ENCODE measurements around the gene AKR1C2. TPM values are rescaled to one million over a fixed set of nuclear protein-coding genes. Genes with fewer than 3 reads are reported as not detected.

Gene AKR1C2
- total and polyA plus RNA-seq, 11 donors: 9.3 to 33.7 (median 14.5) TPM

DNA sequence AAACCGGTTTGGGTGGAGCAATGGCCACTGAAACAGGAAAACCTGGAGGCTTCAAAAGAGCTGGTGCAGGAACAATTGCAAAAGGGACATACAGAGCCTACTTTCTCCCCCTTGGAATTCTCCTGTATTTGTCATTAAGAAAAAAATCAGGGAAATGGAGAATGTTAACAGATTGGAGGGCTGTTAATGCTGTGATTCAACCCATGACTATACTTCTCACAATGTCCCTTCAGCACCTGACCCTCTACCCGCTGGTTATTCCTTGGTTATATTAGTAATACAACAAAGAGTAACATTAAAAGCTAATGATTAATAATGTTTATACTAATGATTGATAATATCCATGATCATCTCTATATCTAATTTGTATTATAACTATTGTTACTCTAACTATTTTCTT, 34.4 kb upstream of the AKR1C2 start:
- 66 to 75% (median 70%) methylated on average over 2 of the region's 2 CpGs for WGBS, 4 donors
- no peak for ATAC-seq
- TF ChIP-seq, protein P1, sequence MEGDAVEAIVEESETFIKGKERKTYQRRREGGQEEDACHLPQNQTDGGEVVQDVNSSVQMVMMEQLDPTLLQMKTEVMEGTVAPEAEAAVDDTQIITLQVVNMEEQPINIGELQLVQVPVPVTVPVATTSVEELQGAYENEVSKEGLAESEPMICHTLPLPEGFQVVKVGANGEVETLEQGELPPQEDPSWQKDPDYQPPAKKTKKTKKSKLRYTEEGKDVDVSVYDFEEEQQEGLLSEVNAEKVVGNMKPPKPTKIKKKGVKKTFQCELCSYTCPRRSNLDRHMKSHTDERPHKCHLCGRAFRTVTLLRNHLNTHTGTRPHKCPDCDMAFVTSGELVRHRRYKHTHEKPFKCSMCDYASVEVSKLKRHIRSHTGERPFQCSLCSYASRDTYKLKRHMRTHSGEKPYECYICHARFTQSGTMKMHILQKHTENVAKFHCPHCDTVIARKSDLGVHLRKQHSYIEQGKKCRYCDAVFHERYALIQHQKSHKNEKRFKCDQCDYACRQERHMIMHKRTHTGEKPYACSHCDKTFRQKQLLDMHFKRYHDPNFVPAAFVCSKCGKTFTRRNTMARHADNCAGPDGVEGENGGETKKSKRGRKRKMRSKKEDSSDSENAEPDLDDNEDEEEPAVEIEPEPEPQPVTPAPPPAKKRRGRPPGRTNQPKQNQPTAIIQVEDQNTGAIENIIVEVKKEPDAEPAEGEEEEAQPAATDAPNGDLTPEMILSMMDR (IDR thresholded peaks at IDR 0.05): no peak
- TF ChIP-seq POLR2A (IDR thresholded peaks at IDR 0.05): no peak

DNA sequence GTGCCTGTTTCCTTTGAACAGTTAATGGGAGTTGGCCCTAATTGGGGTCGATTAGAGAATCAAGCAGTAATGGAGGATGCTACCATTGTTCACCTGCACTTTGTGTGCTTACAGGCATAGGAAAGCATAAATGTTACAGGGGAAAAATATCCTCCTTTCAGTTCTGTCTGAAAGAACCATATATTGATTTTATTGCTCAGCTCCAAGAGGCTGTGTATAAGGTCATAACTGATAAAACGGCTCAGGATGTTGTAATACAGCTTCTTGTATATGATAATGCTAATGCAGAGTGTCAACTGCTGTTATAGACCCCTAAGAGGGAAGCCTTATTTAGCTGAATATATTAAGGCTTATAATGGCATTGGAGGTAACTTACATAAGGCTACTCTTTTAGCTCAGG, 32.9 kb upstream of the AKR1C2 start:
- no peaks in the 10 kb centered on the region for H3K27me3 ChIP-seq
- 52 to 73% (median 59%) methylated on average over 2 of the region's 2 CpGs for whole genome bisulfite sequencing, 4 donors
- TF ChIP-seq, protein P1 (IDR thresholded peaks at IDR 0.05): no peak
- TF ChIP-seq POLR2A (IDR thresholded peaks at IDR 0.05): no peak
- DNase-seq: no peak
- peaks cover 0 to 40% (median 16%) of the 10 kb centered on the region in 12 donors for H3K9me3 ChIP-seq
- H3K27ac ChIP-seq: no peak overlapping the region
- H3K36me3 ChIP-seq: no peaks in the 10 kb centered on the region
- intact Hi-C loops (cut with DNase I): no loop called here
- H3K4me1 ChIP-seq: peaks cover 0 to 3% (median 0%) of the 10 kb centered on the region in 12 donors
- no peak overlapping the region for H3K4me3 ChIP-seq
- ATAC-seq: no peak

More for the DNA sequence above, 34.4 kb upstream of the AKR1C2 start:
- Histone ChIP-seq H3K4me3 (no peak overlapping the region), H3K9me3 (peaks cover 0 to 36% (median 15%) of the 10 kb centered on the region in 12 donors), H3K4me1 (peaks cover 0 to 3% (median 0%) of the 10 kb centered on the region in 12 donors), H3K36me3 (no peaks in the 10 kb centered on the region), H3K27me3 (no peaks in the 10 kb centered on the region), H3K27ac (no peak overlapping the region)
- intact Hi-C loops (cut with DNase I): no loop called here
- DNase-seq: no peak

DNA sequence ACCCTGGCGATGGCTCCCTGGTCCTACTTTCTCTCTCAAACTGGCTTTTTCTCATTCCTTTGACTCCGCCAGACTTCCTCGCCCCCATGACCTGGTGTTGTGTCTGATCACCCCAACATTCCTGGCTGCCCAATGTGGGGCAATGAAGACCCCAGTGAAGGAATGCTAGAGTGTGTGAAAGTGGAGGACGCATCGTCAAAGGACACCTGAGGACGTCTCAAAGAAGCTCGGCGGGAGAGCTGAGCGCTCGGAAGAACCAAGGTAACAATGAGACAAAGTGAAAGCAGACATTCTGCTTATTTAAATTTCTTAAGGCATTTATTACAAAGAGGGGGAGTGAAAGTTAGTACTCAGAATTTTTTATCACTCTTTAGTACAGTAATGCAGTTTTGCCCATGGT, 31.7 kb upstream of the AKR1C2 start:
- H3K27ac ChIP-seq: no peak overlapping the region
- peaks cover 0 to 51% (median 24%) of the 10 kb centered on the region in 12 donors for H3K9me3 ChIP-seq
- intact Hi-C loops (cut with DNase I): no loop called here
- H3K27me3 ChIP-seq: no peaks in the 10 kb centered on the region
- WGBS, 4 donors: 89 to 93% (median 91%) methylated on average over 10 of the region's 10 CpGs
- no peaks in the 10 kb centered on the region for H3K4me1 ChIP-seq
- no peak overlapping the region for H3K4me3 ChIP-seq
- TF ChIP-seq, protein P1 (IDR thresholded peaks at IDR 0.05): no peak
- no peak for TF ChIP-seq POLR2A (IDR thresholded peaks at IDR 0.05)
- no peaks in the 10 kb centered on the region for H3K36me3 ChIP-seq
- no peak for ATAC-seq
- DNase-seq: no peak

DNA sequence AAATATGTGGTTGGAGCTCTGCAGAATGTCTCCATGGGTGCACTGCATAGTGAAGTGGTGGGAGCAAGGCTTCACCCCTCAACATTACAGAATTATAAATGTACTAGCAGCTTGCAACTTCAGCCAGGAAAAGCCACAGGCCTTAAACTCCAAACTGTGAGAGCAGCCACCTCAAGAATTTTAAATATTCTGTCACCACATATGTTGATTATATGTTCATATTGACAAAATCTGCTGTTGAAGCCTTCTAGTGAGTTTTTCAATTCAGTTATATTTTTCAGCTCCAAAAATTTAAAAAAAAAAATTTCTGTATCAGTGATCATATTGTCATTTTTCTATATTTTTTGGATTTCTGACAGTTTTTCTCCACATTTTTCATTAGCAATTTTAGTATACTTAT, 30.9 kb upstream of the AKR1C2 start:
- no peak overlapping the region for H3K4me3 ChIP-seq
- no peaks in the 10 kb centered on the region for H3K36me3 ChIP-seq
- TF ChIP-seq POLR2A (IDR thresholded peaks at IDR 0.05): no peak
- TF ChIP-seq, protein P1 (IDR thresholded peaks at IDR 0.05): no peak
- DNase-seq: no peak
- no peak overlapping the region for H3K27ac ChIP-seq
- H3K4me1 ChIP-seq: no peaks in the 10 kb centered on the region
- ATAC-seq: no peak
- H3K27me3 ChIP-seq: no peaks in the 10 kb centered on the region
- intact Hi-C loops (cut with DNase I): no loop called here
- peaks cover 0 to 59% (median 27%) of the 10 kb centered on the region in 12 donors for H3K9me3 ChIP-seq

Data from heart left ventricle (tissue), 16 donors.